ENCODE data around the gene CALML6.

GRCh38 chr1:1911350-1912041 lies 3.6 kb upstream of the CALML6 start:
- TF ChIP-seq POLR2A (IDR thresholded peaks at IDR 0.05), result no peak
- no peak for TF ChIP-seq CTCF (IDR thresholded peaks at IDR 0.05)

All from breast epithelium (tissue), 3 donors.